8988T (cell line): ENCODE data around the gene CXCL12.

Experiments
- DNase-seq: peaks from one replicate; pipeline ENCODE4 v3.0.0; 2011

CXCL12 gene

GRCh38 chr10:44383749-44384600 lies 922 bp downstream of the CXCL12 start:
- no peak for DNase-seq

DNA sequence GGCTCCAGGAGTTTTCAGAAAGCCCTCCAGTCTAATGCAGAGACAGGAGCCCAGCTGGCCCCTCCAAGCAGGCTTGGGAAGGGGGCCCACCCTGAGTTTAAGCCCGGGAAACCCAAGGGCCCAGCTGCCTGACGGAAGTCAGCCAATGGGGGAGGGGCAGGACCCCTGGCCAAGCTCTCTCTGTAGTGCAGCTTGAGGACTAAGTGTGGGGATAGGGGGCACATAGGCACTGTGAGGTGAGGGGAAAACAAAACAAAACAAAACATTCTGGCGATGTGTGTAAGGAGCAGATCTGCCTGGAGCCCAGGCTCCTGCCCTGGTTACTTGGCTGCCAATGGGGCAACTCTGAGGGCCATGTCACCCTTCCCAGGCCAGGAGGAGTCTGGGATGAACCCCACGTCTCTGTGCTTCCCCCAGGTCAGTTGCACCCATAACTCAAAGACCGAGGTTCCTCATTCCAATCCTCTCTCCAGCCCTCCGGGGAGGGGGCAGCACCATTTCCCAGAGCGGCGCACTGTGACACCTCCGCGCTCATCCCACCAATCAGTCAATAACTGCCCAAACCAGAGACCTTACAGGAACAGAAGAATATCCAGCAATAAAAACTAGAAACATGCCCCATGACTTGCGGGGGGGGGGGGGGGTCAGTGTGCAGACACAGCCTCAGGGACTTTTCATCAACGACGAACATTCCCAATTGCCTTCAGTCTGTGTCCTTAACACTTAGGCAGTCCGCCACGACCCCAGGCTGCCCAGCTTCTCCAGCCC lies 1.7 kb downstream of the CXCL12 start:
- DNase-seq: no peak

- DNase-seq: no peak
Observed at GRCh38 chr10:44382131-44382858, 2.6 kb downstream of the CXCL12 start.

DNA sequence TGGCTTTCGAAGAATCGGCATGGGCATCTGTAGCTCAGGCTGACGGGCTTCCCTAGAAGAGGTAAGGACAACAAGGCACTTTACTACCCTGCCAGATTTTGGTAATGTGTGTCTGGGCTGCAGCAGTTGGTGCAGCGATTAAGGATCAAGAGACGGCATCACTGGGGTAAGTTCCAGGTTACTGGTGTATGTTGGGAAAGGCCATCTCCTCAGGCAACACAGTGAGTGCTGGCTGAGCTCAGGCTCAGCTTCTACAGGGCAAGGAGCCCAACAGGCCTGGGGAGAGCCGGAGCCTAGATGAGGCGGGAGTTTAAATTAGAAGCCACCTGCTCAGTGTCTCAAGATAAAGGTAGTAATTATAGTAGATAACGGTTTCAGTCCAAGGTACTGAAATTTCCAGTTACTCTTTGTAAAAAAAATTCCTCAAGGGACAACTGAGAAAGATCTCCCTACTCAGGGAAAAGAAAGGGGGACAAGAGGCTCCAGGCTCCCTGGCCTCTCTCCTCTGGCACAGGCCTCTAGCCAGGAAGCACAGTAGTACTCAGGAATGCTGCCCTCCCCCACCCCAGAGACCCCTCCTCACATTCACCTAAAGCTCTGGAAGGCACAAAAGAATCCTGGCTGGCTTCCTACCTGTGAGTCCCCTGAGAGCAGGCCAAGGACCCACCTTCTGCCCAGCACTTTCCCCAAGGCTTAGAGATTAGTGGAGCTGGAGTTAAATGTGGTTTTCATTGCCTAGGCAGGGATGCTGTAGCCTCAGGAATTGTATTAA lies 3.9 kb downstream of the CXCL12 start:
- no peak for DNase-seq

DNA sequence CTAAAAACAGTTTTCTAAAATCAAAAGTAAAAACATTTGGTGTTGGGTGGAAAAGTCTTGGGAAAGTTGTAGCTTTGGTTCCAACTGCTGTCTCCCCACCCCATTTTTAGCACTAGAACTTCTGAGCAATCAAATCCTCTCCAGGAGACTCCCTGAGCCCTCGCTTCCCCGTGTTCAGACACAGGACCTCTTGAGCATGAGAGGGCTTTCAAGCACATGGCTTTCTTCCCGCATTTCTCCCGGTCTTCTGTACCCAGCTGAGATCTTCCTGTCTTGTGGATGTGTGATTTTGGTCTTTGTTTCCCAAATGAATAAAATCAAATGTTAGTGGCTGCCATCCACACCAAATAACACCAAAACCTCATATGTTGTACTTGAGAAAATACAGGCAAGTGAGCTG lies 5.0 kb downstream of the CXCL12 start:
- no peak for DNase-seq

GRCh38 chr10:44378626-44379025 lies 6.3 kb downstream of the CXCL12 start:
- DNase-seq: no peak

DNA sequence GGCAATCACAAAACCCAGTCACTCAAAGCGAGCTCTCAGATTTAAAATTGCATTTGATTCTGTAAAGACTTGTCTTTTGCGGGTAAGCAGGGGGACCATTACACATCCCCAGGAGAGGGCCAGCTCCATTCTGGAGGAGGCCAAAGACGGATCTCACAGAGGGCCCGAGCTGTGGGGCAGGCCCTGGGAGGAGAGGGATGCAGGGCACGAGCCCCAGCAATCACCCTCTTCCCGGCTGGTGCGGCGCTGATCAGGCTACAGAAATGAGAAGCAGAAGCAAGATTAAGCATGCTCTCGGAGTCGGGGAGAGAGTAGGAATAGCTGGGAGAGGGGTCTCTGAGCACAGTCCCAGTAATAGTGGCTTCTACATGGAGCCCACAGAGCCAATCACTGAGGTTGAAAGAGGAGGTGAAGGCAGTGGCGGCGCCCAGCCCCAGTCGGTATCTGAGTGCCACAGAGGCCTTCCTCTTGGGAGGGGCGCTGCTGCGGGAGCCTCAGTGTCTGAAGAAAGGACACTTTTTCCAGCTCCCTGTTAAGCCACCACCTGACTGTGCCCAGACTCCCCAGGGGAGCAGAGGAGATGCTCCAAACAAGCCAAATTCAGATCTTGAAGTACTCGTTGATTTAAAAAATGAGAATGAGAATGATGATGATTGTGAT lies 7.1 kb downstream of the CXCL12 start:
- no peak for DNase-seq

DNA sequence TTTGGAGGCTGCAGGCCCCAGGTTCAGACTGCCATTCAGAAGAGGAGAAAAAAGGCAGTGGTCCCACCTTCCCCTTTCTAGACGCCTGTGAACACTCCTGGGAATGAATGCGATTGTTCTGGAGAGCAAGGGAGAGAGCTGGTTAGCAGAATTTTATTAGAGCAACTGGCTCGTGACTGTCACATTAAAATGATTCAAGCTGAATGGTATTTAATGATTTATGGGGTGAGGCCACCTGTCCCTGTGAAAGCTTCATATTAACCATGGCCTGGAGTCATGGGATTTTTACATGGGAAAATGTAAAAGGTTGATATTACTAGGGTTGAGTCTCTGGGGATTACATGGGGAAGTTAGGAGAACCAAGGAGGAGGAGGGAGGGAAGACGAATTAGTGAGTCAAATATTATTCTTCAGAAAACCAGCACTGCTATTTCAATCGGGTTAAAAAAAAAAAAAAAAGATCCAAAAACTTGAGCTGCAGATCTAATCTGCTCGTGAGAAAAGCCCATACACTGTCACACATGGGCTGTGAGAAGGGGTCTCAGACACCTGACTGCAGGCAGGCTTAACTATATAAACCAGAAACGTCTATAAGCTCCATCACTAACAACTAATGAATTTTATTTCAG lies 8.3 kb downstream of the CXCL12 start:
- no peak for DNase-seq

DNA sequence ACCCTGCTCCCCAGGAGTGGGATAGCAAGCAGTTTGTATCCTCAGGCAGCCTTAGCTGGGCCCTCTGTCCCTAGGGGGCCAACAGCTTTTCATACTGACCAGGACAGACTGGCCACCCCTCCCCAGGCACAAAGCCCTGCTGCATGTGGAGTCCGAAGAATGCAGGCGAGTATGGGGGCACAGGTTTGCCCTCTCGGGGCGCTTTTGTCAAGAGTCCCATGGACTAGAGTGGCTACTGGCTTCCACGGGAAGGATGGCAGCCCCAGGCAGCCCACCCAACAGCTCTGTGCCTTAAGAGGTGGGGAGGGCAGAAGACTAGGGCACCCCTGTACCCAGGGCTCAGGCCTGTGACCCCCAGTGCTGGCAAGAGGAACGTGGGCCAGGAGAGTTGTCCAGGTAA lies 10.7 kb downstream of the CXCL12 start:
- no peak for DNase-seq

GRCh38 chr10:44373341-44373995 lies 11.4 kb downstream of the CXCL12 start:
- no peak for DNase-seq

DNA sequence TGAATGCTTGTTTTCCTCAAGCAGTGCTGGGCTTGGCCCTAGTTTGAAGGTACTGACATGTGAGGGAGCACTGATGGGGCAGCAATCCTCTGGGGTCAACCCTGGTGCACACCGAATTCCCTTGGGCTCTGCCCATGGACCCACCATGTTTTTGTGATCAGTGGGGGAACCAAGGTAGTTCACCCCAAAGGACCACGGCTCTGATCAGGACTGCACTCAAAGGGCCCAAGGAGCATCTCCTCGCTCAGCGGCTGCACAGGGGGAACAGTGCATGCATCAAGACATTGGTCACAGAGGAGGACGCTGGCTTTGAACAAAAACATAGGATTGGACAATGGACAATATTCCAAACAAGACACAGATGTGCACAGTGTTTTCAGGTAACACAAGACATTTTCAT lies 12.7 kb downstream of the CXCL12 start:
- no peak for DNase-seq

DNA sequence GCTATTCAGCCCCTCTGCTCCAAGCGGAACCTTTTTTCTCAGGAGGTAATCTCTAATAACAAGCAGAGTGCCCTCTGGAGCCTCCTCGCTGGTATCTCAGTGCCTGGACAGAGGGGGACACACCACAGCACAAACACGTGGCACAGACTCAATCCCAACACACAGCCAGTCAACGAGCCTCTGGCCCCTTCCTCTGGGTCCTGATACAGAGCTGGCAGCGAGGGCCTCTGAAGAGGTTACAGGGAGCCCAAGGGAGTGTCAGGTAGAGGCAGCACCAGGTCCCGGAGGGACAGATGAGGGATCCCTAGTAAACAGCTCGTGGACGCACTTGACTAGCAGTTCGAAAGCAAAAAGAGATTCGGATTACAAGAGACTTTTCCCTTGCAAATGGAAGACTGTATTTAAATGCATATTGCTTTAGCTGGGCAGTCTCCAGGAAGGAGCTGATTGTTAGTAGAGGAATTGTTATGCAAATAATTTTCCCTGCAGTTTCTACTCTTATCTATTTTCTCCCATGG lies 14.1 kb downstream of the CXCL12 start:
- DNase-seq: no peak

GRCh38 chr10:44369854-44370253 lies 15.0 kb downstream of the CXCL12 start:
- no peak for DNase-seq

- no peak for DNase-seq
Observed at GRCh38 chr10:44369296-44369695, 15.6 kb downstream of the CXCL12 start.

DNA sequence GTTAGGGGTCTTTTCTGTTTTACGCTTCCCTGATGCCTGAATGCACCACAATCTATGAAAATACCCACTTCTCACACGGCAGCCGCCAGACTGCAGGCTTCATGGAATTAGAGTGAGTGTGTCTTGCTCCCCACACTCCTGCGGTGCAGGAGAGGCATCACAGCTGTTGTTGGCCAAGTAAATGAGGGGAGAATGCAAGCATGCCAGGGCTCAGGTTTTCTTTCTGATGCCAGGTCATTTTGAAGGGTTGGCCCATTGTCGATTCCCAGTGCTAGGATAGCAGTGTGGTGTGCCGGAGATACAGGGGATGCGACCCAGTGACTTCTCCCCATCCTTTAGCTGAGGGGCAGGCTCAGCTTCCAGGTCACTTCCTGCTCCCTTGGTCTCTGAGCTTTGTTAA lies 16.3 kb downstream of the CXCL12 start:
- DNase-seq: no peak

DNA sequence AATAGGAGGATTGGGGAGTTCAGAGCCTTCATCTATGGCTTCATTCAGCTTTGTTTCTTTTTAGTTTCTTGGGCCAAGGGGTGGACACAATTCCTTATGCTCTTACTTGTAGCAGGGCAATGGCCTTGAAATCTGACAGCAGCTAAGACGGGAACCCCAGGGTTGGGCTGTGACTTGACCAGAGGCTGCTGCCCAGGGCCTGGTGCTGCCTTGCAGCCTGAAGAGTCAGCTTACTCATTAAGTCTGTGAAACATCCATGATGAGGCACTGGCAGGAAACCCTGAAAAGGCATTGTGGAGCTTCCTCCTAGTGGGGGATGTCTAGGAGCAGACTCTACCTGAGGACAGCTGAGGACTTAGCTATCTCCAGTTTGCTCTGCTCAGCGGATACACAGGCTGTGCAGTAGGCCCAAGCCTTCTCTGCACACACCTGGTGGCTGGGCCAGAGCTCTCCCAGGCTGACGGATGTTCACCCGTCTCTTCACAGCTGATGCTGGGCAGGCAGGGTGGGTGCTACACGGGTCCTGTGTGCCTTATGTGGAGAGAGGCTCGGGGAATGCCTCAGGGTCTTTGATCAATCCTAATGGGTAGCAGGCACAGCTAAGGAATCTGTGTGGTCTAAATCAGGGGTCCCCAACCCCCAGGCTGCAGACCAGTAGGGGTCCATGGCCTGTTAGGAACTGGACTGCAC lies 17.8 kb downstream of the CXCL12 start:
- no peak for DNase-seq

GRCh38 chr10:44364566-44364965 lies 20.3 kb downstream of the CXCL12 start:
- DNase-seq: no peak

GRCh38 chr10:44363716-44364115 lies 21.2 kb downstream of the CXCL12 start:
- DNase-seq: no peak

GRCh38 chr10:44362866-44363711 lies 21.8 kb downstream of the CXCL12 start:
- DNase-seq: no peak
